HG03103 (cell line): ENCODE data around the gene SGMS1.

Source experiments
- ATAC-seq: cut with Tn5 transposase; IDR thresholded peaks from one replicate; pipeline ENCODE4 v1.9.1; 2021; ENCODE audit warnings: low read depth; ENCODE audit not compliant: unreplicated experiment

SGMS1 gene

DNA sequence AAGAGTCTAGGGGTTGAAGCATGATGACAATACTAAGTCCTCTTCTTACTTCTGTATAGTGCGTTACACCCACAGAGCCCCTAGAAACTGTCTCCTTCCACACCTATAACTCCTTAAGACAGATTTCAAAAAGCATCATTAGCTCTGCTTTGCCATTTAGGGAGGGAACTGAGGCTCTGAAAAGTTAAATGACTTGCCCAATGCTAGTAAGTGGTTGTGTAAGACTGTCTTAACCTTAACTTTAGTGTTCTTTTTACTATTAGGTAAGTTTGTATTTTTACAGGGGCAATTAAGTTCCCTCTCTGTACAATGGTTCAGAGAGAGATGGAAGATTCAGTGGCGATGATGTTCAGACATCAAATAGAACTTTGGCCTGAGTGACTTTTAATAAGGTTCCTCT lies 299.7 kb downstream of the SGMS1 start:
- no peak for ATAC-seq

- no peak for ATAC-seq
Measured at GRCh38 chr10:50322077-50322476, 301.7 kb downstream of the SGMS1 start.

- no peak for ATAC-seq
Measured at GRCh38 chr10:50318129-50318528, 305.6 kb downstream of the SGMS1 start.

- no peak for ATAC-seq
Measured at GRCh38 chr10:50316695-50317648, 306.8 kb downstream of the SGMS1 start.

GRCh38 chr10:50316174-50316573 lies 307.6 kb downstream of the SGMS1 start:
- no peak for ATAC-seq

- no peak for ATAC-seq
Measured at GRCh38 chr10:50315424-50315823, 308.3 kb downstream of the SGMS1 start.

- no peak for ATAC-seq
Measured at GRCh38 chr10:50314169-50315071, 309.3 kb downstream of the SGMS1 start.

- no peak for ATAC-seq
Measured at GRCh38 chr10:50312464-50313437, 311.0 kb downstream of the SGMS1 start.

DNA sequence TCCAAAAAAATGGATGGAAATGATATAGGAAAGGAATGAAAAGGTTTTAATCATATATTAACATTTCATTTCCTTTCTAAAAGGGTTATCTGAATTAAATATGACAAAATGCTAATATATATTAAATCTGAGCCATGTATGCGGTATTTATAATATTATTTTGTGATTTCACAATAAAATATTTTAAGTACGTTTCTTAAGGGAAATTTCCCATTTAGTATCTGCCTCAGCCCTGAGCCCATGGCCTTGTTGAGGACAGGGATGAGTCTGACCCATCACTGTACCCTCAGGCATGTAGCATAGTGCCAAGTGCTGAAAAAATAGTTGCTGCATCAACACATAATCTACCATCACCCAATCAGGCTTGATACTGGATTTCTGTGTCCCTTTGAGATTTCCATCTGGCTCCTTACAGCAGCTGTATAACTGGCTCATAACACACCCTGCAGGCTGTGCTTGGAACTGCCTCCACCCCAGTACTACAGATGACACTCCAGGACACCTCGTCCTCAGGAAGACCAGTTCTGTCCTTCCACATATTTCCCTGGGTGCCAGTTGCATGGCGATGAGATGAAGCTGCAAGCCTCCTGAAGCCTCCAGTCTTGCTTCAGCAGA lies 313.1 kb downstream of the SGMS1 start:
- ATAC-seq: no peak

DNA sequence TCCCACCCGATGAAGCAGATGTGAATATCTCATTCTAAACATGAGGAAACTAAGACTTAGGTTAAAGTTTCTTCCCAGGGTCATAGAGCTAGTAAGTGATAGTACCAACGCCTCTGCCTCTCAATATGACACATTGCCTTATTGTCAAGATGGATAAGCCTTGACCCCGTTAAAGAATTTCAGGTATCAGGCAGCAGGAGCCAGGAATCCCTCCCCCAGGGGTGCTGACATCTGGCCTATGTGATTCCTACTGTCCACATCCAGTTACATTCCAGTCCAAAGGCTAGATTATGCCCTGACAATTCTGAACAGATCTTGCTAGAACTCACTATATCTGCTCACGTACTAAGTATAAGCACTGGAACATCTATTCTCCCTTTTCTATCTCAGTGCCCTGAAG lies 314.4 kb downstream of the SGMS1 start:
- ATAC-seq: no peak

DNA sequence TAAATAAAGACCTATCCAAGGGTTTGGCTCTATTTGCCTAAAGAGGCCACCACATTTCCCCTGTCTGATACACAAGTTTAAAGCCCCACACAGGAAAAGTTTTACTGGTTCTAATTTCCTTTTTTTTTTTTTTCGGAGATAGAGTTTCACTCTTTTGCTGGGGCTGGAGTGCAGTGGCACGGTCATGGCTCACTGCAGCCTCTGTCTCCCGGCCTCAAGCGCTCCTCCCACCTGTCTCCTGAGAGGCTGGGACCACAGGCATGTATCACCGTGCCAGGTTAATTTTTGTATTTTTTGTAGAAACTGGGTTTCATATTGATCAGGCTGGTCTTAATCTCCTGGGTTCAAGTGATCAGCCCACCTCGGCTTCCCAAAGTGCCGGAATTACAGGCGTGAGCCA lies 319.1 kb downstream of the SGMS1 start:
- no peak for ATAC-seq

DNA sequence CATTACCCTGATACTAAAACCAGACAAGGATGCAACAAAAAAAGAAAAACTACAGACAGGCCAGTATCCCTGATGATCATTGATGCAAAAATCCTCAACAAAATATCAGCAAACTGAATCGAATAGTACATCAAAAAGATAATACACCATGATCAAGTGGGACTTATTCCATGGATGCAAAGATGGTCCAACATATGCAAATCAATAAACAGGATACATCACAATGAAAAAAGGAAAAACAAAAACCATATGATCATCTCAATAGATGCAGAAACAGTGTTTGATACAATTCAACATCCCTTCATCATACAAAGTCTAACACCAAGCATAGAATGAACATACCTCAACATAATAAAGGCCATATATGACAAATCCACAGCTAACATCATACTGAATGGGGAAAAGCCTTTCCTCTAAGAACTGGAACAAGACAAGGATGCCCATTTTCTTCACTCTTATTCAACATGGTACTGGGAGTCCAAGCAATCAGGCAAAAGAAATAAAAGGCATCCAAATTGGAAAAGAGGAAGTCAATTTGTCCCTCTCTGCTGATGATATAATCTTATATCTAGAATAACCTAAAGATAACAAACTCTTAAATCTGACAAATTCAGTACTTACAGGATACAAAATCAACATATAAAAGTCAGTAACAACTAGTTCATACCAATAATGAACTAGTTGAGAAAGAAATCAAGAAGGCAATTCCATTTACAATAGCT lies 323.6 kb downstream of the SGMS1 start:
- ATAC-seq: no peak

DNA sequence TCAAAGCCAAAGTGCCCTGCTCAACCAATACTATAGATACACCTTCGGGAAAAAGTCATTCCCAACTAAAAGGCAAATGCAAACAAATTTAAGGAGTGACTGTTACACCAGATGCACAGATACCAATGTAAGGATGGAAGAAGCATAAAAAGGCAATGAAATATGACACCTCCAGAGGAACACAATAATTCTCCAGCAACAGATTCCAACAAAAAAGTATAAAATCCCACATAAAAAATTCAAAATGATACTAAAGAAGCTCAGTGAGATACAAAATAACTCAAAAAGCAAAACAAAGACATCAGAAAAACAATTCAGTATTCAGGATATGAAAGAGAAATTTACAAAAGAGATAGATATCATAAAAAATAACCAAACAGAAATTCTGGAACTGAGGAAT lies 328.4 kb downstream of the SGMS1 start:
- ATAC-seq: no peak

DNA sequence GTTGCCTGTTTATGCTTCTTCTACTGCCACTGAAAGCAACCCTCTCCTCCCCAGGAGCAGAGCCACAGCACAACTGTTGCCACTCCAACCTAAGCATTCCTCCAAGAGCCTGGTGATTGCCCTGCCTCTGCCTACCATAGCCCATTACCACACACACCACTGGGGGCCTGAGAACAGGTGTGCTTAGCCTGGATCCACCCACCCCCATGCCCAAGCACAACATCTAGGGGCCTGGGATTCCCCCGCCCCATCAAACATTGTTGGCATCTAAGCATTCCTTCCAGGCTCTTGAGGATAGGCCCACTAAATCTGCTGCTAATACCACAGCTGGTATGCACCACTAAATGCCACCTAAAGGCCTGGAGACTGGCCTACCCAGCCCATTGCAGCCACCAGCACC lies 329.2 kb downstream of the SGMS1 start:
- ATAC-seq: no peak

GRCh38 chr10:50293513-50294313 lies 330.0 kb downstream of the SGMS1 start:
- no peak for ATAC-seq

DNA sequence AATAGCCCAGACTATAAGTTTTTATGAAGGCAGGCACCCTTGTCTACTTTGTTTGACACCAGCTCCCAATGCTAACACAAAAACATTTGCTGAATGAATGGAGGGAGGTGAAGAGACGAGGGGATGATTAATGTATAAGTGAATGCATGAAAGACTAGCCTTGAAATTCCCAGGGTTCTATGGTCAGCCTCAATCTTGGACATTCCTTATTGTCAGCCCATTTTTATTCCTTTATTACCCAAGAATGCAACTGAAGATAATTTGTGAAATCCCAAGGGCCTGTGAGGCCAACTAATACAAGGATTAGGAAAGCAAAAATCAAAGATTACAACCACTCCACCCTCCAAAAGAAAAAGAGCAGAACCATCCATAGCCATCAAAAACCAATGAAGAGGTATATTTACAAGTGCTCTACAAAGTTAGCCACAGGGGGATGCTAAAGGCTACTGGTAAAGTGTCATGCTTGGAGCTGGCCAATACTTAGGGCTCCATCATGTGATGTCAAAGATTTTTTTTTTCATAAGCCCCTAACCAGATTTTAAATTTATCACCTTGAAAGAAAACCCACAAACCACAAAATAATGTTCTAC lies 332.4 kb downstream of the SGMS1 start:
- ATAC-seq: no peak

- ATAC-seq: no peak
Measured at GRCh38 chr10:50289196-50289595, 334.6 kb downstream of the SGMS1 start.
